GM08714 (cell line): Measurements from ENCODE around the gene USH1G.

ENCODE experiments used
- H3K4me3 ChIP-seq: fragments of 200-500 bp; sonication (Bioruptor generic); 2 replicates; pipeline ENCODE4 v1.5.1; 2014; ENCODE audit warnings: mild to moderate bottlenecking, low read length, inconsistent platforms
- ZNF274 ChIP-seq: IDR thresholded peaks from 2 replicates; pipeline ENCODE4 v1.6.1; 2012; ENCODE audit warnings: mild to moderate bottlenecking, low read depth, low read length

USH1G gene

DNA sequence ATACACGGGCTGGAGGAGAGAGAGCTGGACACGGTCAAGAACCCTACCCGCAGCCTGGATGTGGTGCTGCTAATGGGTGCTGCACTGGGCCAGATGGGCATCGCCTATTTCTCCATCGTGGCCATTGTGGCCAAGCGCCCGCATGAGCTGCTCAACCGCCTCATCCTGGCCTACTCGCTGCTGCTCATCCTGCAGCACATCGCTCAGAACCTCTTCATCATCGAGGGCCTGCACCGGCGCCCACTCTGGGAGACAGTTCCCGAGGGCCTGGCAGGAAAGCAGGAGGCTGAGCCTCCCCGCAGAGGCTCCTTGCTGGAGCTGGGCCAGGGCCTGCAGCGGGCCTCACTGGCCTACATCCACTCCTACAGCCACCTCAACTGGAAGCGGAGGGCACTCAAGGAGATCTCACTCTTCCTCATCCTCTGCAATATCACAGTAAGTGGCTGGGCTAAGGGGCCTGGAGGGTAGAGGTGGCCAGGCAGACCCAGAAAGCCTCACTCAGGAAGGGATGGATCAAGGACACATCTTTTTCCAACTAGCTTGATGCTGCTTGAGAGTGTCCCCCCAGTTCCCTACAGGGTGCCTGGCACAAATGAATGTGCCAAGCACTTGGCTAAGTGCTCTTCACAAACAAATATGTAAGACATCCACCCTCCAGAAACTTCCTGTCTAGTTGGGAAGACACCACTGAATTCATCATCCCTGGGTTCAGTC, 24.1 kb upstream of the USH1G start:
- no peak overlapping the region for H3K4me3 ChIP-seq
- no peak for TF ChIP-seq ZNF274

DNA sequence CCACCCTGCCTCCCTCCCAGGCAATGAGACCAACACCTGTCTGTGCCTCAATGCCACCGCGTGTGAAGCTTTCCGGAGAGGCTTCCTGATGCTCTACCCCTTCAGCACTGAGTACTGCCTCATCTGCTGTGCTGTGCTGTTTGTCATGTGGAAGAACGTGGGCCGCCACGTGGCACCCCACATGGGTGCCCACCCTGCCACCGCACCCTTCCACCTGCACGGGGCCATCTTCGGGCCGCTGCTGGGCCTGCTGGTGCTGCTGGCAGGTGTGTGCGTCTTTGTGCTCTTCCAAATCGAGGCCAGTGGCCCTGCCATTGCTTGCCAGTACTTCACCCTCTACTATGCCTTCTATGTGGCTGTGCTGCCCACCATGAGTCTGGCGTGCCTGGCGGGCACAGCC, 23.6 kb upstream of the USH1G start:
- no peak overlapping the region for H3K4me3 ChIP-seq
- no peak for TF ChIP-seq ZNF274

DNA sequence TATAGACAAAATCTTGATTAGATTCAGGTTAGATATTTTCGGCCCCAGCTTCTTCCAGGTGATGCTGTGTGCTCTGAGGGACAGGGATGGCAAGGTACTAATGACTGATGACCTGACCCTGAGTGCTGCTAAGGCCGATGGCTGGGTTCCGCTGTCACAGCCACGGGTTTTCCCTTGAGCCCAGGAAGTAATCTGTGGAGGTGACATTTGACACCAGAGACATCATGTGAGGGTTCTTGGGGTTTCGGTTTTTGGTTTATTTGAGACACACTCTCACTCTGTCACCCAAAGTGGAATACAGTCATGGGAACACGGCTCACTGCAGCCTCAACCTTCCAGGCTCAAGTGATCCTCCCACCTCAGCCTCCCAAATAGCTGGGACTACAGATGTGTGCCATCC, 22.5 kb upstream of the USH1G start:
- no peak for TF ChIP-seq ZNF274
- H3K4me3 ChIP-seq = no peak overlapping the region

DNA sequence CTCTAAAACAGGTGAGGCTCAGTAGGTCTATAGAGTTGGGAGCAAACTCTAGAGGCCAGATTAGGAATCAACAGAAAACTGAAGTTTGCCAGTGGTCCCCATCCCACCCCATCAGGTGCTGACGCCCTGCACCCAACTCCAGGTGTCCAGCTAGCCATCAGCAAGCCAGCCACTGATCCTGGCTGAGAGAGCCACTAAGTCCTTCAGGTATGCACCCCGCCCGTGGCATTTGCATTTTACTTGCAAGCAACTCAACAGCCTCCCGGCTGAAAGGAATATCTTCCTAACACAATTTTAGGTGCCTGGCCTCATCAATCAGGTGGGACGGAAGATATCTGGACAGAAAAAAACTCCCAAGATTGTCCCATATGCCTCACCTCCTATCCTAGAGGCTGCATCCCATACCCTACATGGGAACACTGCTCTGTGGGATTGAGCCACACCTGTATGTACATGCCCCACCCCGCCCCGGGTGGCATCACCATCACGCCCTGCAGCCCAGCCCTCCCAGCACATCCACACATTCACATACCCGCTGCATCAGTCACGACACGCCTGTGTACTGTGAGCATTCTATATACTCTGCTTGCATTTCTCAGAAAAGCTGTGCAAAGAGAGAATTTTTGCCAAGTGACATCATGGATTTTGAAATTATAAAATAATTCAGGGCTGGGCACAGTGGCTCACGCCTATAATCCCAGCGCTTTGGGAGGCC, 20.9 kb upstream of the USH1G start:
- TF ChIP-seq ZNF274 = no peak
- H3K4me3 ChIP-seq = no peak overlapping the region

DNA sequence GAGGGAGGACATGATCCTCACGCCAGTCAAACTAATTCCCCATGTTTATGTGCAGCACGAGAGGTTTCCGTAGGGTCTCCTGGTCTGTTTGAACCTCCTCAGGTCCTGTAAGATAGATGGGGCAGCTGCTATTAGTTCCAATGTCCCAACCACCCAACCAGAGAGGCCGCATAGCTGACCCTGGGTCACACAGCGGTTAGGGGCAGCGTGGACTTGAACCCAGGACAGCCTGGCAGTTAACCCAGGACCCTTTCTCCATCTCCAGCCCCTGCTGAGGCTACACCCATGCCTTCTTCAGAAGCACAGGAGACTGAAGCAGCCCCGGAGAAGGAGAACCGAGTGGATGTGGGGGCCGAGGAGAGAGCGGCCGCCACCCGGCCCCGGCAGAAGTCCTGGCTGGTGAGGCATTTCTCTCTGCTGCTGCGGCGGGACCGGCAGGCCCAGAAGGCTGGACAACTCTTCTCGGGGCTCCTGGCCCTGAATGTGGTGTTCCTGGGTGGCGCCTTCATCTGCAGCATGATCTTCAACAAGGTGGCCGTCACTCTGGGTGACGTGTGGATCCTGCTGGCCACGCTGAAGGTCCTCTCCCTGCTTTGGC, 18.2 kb upstream of the USH1G start:
- TF ChIP-seq ZNF274 = no peak
- no peak overlapping the region for H3K4me3 ChIP-seq

DNA sequence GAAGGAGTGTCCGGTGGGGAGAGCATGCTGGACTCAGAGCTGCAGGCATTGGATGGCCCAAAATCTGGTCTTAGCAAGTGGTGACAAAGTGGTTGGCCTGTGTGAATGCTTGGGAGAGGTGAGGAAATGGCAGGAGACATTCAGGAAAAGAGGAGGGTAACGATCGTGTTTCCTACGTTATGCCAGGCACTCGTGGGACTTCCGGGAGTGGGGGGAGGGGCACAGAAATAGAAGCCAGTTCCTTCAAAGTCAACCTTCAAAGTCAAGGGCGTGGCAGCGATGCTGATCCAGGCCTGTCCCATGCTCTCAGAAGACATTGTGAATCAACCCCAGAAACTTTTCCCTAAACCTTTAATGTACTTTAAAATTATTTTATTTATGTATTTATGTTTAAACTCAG, 16.5 kb upstream of the USH1G start:
- no peak for TF ChIP-seq ZNF274
- no peak overlapping the region for H3K4me3 ChIP-seq

DNA sequence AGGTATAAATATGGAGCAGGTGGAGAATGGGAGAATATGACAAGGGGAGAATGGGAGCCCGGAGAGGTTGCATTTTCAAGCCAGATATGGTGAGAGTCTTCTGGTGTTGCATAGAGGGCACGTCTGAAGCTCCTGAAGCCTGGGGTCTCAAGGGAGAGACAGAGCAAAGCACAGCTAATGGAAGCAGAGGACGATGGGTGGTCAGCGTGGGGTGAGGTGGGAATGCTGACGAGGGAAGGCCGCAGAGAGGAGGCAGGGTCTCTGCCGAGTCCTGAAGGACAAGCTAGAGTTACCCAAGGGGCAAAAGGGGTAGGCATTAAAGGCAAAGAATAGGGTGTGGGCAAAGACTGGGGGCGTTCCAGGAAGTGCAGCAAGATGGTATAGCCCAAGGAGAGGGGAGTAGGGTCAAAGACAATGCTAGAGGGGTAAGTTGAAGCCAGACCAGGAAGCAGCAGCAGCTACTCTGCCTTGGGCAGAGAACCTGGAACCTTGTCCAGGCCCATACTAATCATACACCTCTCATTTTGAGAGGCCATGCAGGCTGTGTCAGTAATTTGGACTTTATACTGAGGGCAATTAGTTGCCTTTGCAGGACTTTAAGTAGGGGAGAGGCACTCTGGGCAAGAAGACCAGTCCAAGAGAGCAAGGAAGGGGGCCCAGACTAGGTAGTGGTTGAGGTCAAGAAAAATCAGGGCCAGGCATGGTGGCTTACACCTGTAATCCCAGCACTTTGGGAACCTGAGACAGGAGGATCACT, 15.3 kb upstream of the USH1G start:
- no peak for TF ChIP-seq ZNF274
- no peak overlapping the region for H3K4me3 ChIP-seq

DNA sequence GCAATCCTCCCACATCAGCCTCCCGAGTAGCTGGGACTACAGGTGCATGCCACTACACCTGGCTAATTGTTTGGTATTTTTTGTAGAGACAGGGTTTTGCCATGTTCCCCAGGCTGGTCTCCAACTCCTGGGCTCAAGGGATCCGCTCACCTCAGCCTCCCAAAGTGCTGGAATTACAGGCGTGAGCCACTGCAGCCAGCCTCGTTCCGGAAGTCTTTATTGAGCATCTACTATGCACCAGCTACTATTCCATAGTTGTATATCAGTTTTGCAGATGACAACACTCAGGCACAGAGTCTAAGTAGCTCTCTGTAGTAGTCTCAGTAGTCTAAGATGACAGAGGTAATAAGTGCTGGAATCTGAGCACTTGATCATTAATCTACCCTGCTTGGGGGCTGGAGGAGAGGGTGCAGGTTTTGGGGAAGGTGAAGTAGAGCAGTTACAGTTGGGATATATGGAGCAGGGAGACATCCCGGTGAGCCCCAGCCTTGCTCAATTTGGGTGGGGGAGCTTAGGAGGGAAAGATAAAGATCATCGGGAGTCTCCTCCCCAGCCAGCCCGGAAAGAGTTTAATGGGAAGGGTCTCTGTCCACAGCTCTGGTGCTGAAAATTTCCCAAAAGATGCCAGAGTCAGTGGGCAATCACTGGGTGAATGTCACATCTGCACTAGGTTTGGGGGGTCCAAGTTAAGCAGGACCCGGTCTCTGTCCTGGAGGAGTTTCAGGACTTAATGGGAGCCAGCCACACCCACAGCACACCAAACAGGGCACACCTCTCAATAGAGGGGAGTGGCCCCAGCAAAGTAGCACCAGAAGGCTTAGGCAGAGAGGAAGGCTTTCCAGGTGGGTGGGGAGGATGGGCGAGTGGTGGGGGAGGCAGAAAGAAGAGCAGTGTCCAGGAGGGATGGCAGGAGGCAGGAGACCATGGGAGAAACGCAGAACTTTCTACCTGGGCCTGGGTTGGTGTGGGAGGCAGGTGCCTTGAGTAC, 14.3 kb upstream of the USH1G start:
- no peak overlapping the region for H3K4me3 ChIP-seq
- no peak for TF ChIP-seq ZNF274

DNA sequence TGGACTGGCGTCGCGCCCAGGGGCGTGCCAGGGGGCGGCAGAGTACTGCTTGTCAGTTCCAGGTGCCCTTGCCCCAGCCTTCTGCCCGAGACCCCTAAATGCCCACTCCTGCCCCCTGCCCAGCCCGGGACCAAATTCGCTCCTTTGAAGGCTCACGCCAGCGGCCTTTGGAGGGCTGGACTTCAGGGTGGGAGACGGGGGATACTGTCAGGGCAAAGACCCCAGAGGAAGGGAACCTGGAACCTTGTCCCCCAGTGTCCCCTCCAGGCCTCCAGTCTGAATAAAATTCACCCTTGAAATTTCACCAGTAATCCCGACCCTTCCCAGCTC, 13.4 kb upstream of the USH1G start:
- H3K4me3 ChIP-seq = no peak overlapping the region
- no peak for TF ChIP-seq ZNF274

DNA sequence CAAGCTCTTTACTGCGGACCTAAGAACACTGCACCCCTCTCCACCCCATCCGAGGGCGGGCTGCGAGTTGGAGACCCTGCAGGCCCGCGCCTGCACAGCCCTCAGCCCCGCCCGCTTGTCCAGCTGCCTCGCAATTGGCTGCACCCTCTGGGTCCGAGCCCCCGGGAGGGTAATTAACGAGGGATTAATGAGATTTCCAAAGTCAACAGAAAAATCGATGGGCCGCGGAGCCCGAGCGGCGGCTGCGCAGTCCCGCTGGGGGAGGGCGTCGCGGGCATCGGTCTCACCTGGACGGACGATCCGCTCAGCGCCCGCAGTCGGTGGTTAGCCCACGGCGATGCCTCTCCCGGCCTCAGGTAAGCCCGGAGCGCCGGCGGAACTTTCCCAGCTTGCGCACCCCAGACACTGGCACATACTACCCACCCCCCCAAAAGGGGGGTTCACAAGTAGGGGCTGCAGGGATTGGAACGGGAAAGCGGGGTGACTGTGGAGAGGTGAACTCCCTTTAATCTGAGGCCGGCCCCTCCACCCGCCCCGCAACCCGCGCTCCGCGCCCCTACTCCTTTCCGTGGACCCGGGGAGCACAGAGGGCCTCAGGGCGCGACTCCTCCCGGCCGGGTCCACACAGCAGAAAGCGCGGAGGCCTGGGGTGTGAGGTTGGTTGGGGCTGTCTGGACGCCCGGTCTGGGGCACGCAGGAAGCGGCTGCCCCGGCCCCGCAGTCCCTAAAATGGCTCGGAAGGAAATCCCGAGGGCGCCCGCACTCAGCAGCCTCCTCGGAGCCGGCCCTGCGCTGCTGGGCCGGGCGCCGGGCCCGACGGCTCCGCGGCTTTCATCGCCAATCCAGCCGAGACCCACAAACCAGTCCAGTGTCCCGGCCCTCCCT, 12.8 kb upstream of the USH1G start, which contains the start of gene OTOP3:
Gene OTOP3, plus strand, starts transcription at position 314 of the 885 bp plus-strand sequence. Its CDS starts 24 bp downstream, at position 338.
- H3K4me3 ChIP-seq = no peak within 1 kb of the TSS
- TF ChIP-seq ZNF274 = no peak

DNA sequence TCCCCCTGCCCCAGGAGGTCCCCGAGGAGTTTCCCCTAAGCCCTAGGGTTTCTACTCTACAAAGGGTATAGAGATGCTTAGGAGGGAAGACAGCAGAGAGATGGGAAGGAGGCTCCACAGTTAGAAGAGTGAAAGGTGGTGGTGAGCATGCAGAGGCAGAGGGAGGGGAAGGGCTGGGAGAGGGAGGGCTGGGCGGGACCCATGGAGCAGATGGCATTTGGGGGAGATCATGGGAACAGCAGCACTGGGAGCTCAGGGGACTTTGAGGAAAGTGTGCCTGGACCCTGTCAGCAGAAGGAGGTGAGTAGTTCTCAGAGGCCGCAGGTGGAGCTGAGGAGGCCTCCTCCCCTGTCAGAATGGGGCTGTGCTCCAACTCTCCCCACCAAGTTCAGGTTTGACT, 12.0 kb upstream of the USH1G start:
- H3K4me3 ChIP-seq = no peak overlapping the region
- no peak for TF ChIP-seq ZNF274

DNA sequence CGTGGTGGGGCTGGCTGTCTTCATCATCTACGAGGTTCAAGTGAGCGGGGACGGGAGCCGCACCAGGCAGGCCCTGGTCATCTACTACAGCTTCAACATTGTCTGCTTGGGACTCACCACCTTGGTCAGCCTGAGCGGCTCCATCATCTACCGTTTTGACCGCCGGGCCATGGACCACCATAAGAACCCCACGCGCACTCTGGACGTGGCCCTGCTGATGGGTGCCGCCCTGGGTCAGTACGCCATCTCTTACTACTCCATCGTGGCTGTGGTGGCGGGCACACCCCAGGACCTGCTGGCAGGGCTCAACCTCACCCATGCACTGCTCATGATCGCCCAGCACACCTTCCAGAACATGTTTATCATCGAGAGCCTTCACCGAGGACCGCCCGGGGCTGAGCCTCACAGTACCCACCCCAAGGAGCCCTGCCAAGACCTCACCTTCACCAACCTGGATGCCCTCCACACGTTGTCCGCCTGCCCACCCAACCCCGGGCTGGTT, 7.5 kb upstream of the USH1G start:
- H3K4me3 ChIP-seq = no peak overlapping the region
- no peak for TF ChIP-seq ZNF274

DNA sequence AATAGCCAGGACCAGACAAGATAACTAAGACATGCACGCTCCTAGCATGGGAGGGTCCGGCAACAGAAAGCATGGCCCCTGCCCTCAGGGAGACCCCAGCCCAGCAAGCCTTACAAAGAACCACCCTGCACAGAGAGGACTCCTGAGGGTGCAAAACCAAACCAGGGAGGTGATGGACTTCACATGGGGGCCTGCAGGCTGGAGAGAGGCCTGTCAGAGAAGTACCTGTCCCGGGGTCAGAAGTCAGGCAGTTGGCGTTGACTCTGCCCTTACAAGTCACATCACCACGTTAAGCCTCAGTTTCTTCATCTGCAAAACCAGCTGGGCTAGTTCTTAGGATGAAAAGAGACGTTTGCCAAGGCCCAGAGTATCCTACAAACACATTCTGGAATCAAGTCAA, 5.7 kb upstream of the USH1G start:
- no peak for TF ChIP-seq ZNF274
- no peak overlapping the region for H3K4me3 ChIP-seq
